ENCODE measurements around the gene PAPOLA.

- TF ChIP-seq POLR2AphosphoS5 (IDR thresholded peaks at IDR 0.05; ENCODE audit: low read depth, low read length) (no peak), POLR2A (IDR thresholded peaks at IDR 0.05; ENCODE audit: low read depth, low read length) (no peak)
Observed at GRCh38 chr14:96582995-96583394, 80.8 kb downstream of the PAPOLA start.
